K562 (cell line): ENCODE data around the gene IQCN. TPM values are rescaled to one million over a fixed set of nuclear protein-coding genes. Genes with fewer than 3 reads are reported as not detected.

Source experiments
- ATF4 ChIP-seq: fragments of 450-650 bp; formaldehyde crosslinking; IDR thresholded peaks from 2 replicates; pipeline ENCODE4 v1.4.0; 2022; ENCODE audit warnings: mild to moderate bottlenecking, moderate library complexity
- ATF6 ChIP-seq: sonication (generic); formaldehyde crosslinking; IDR thresholded peaks from 2 replicates; pipeline ENCODE4 v1.4.0; 2020; ENCODE audit warnings: mild to moderate bottlenecking, missing genetic modification reagents
- CHD1 ChIP-seq: fragments of 200-600 bp; sonication (generic); IDR thresholded peaks from one replicate; pipeline ENCODE4 v1.6.1; 2012; ENCODE audit warnings: mild to moderate bottlenecking, moderate library complexity, low read length, inconsistent platforms
- COPS2 ChIP-seq: fragments of 450-650 bp; conservative IDR thresholded peaks from 2 replicates; pipeline ENCODE4 v1.6.1; 2016; ENCODE audit warnings: mild to moderate bottlenecking, moderate library complexity
- CTCF ChIP-seq, 3 experiments: IDR thresholded peaks in 2 of 3; conservative IDR thresholded peaks in 1 of 3; 2 replicates each; pipeline ENCODE4 v1.5.1; 2011 to 2012; ENCODE audit warnings: low read length in 3 of 3, mild to moderate bottlenecking in 3 of 3, control low read depth in 2 of 3, improper control_type of control experiment in 1 of 3, inconsistent platforms in 1 of 3, low read depth in 1 of 3, mixed read lengths in 1 of 3, moderate library complexity in 1 of 3; ENCODE audit not compliant: insufficient read depth in 2 of 3
- CXXC5 ChIP-seq: fragments of 250-450 bp; sonication (Bioruptor Pico); IDR thresholded peaks from 2 replicates; pipeline ENCODE4 v1.8.0; 2022; ENCODE audit warnings: inconsistent platforms, mild to moderate bottlenecking, moderate library complexity
- E2F6 ChIP-seq, 2 experiments: IDR thresholded peaks; 2 replicates each; pipeline ENCODE4 v1.6.1; 2011; ENCODE audit warnings: borderline replicate concordance in 1 of 2, control low read depth in 1 of 2, low read depth in 1 of 2, low read length in 1 of 2, mild to moderate bottlenecking in 1 of 2, mixed read lengths in 1 of 2, moderate library complexity in 1 of 2; ENCODE audit not compliant: insufficient read depth in 1 of 2, insufficient read length in 1 of 2, poor library complexity in 1 of 2, severe bottlenecking in 1 of 2; ENCODE audit errors: extremely low read depth in 1 of 2
- ERF ChIP-seq: fragments of 450-650 bp; formaldehyde crosslinking; IDR thresholded peaks from 2 replicates; pipeline ENCODE4 v1.4.0; 2020; ENCODE audit warnings: mild to moderate bottlenecking, mixed read lengths
- GABPA ChIP-seq: fragments of 200-800 bp; sonication (Bioruptor generic); conservative IDR thresholded peaks from 2 replicates; pipeline ENCODE4 v1.6.1; 2016; ENCODE audit warnings: low read depth, missing genetic modification characterization, missing compliant biosample characterization
- L3MBTL2 ChIP-seq: fragments of 450-650 bp; IDR thresholded peaks from 2 replicates; pipeline ENCODE4 v1.6.1; 2016; ENCODE audit warnings: mild to moderate bottlenecking, moderate library complexity
- MAX ChIP-seq: sonication (generic); formaldehyde crosslinking; IDR thresholded peaks from 2 replicates; pipeline ENCODE4 v1.9.0; 2022; ENCODE audit warnings: mild to moderate bottlenecking, missing genetic modification reagents
- MEIS2 ChIP-seq: fragments of 450-650 bp; IDR thresholded peaks from 2 replicates; pipeline ENCODE4 v1.6.1; 2014; ENCODE audit warnings: mild to moderate bottlenecking; ENCODE audit not compliant: partially characterized antibody
- PHF8 ChIP-seq: fragments of 200-600 bp; sonication (generic); IDR thresholded peaks from 2 replicates; pipeline ENCODE4 v1.6.1; 2012; ENCODE audit warnings: mixed run types, mild to moderate bottlenecking, inconsistent platforms, low read length, moderate library complexity, borderline replicate concordance
- PHTF2 ChIP-seq: fragments of 250-450 bp; sonication (Bioruptor Pico); IDR thresholded peaks from 2 replicates; pipeline ENCODE4 v1.5.0; 2021; ENCODE audit warnings: mild to moderate bottlenecking
- POLR2A ChIP-seq: fragments of 450-650 bp; conservative IDR thresholded peaks from 2 replicates; pipeline ENCODE4 v1.6.1; 2016
- RFX7 ChIP-seq: fragments of 250-450 bp; sonication (Bioruptor Pico); IDR thresholded peaks from 2 replicates; pipeline ENCODE4 v1.5.1; 2021; ENCODE audit warnings: mild to moderate bottlenecking
- SIRT6 ChIP-seq: IDR thresholded peaks from one replicate; pipeline ENCODE4 v1.6.1; 2012; ENCODE audit warnings: low read depth, mild to moderate bottlenecking, control low read depth, inconsistent platforms, low read length, moderate library complexity
- TRIM28 ChIP-seq: fragments of 450-650 bp; IDR thresholded peaks from 2 replicates; pipeline ENCODE4 v1.6.1; 2017
- ZFX ChIP-seq: sonication (generic); formaldehyde crosslinking; IDR thresholded peaks from 2 replicates; pipeline ENCODE4 v1.8.0; 2022; ENCODE audit warnings: mild to moderate bottlenecking, missing genetic modification reagents, moderate library complexity
- ZNF140 ChIP-seq: fragments of 250-450 bp; sonication (Bioruptor Pico); IDR thresholded peaks from 2 replicates; pipeline ENCODE4 v1.8.0; 2021; ENCODE audit warnings: moderate library complexity, mild to moderate bottlenecking, inconsistent platforms
- ZNF583 ChIP-seq: fragments of 250-450 bp; sonication (Bioruptor Pico); IDR thresholded peaks from 2 replicates; pipeline ENCODE4 v1.4.0; 2020
- ZNF696 ChIP-seq: fragments of 250-450 bp; sonication (Bioruptor Pico); conservative IDR thresholded peaks from 2 replicates; pipeline ENCODE4 v1.4.0; 2020; ENCODE audit warnings: mild to moderate bottlenecking, moderate library complexity
- polyA plus RNA-seq, 8 experiments: library from polyadenylated mRNA; depleted of rRNA in 4 of 8; stranded (reverse) in 5 of 8; unstranded in 3 of 8; fragments of >200 nt; fragmentation: Nextera tagmentation in 2 of 8; fragmentation: Illumina TruSeq in 1 of 8; extraction: Ambion mirVana in 2 of 8; extraction: Trizol in 1 of 8; gene quantifications; 2 replicates each; pipeline versions ENCODE4 v1.2.1 to v1.2.3, GENCODE V29; 2011 to 2014; ENCODE audit warnings: inconsistent platforms in 1 of 8, missing spikeins in 1 of 8
- total RNA-seq, 7 experiments: library from RNA; depleted of rRNA in 6 of 7; stranded (reverse); fragments of >200 nt in 6 of 7; fragmentation: Illumina TruSeq in 2 of 7; extraction: Trizol in 2 of 7; gene quantifications; 2 replicates each; pipeline versions ENCODE4 v1.2.1 to v1.2.3, GENCODE V29; 2011 to 2021; ENCODE audit warnings: low replicate concordance in 1 of 7

The IQCN gene
- total and polyA plus RNA-seq, 9 of the 15 experiments (the other 6 are each of a cell fraction or from before 2014, with no cell fraction given) = 0.01 to 0.07 (median 0.04) TPM; not detected in 3

GRCh38 chr19:18304458-18305310 lies 30.4 kb upstream of the IQCN start (continued):
- TF ChIP-seq CXXC5 (CRISPR knock-in tag) = peak; percentile 47
- TF ChIP-seq POLR2A = peak; percentile 83; the same call in 1 of the 2 replicates
- TF ChIP-seq MAX = no peak; the same call in 1 of the 2 replicates
- no peak for TF ChIP-seq ZNF583 (CRISPR knock-in tag)
- TF ChIP-seq ZFX = peak; percentile 94
- peak in 2 of 3 experiments; percentile 16 to 19; a peak in 2 of 6 replicates for TF ChIP-seq CTCF (IDR thresholded peaks at IDR 0.05 in 2 of 3, conservative IDR thresholded peaks at IDR 0.05 in 1 of 3; ENCODE audit: insufficient read depth in 2 of 3, low read depth in 1 of 3, low read length in 3 of 3)
- no peak for TF ChIP-seq COPS2
- TF ChIP-seq ZNF140 (CRISPR knock-in tag) = no peak
- TF ChIP-seq PHF8 = peak; percentile 68; the same call in 1 of the 2 replicates
- TF ChIP-seq GABPA (tag) = peak; percentile 72
- no peak for TF ChIP-seq PHTF2 (CRISPR knock-in tag)
- TF ChIP-seq L3MBTL2 = no peak
- TF ChIP-seq MEIS2 = no peak
- no peak for TF ChIP-seq RFX7 (CRISPR knock-in tag)
- peak; percentile 58; the same call in 1 of the 2 replicates for TF ChIP-seq TRIM28
- no peak for TF ChIP-seq ERF (CRISPR knock-in tag)
- no peak for TF ChIP-seq ZNF696 (CRISPR knock-in tag)
- peak in 1 of 2 experiments; percentile 39 for TF ChIP-seq E2F6 (IDR thresholded peaks at IDR 0.05; ENCODE audit: borderline replicate concordance in 1 of 2, extremely low read depth in 1 of 2, insufficient read depth in 1 of 2, insufficient read length in 1 of 2, low read depth in 1 of 2, low read length in 1 of 2, poor library complexity in 1 of 2, severe bottlenecking in 1 of 2)
- TF ChIP-seq SIRT6 = no peak
- TF ChIP-seq CHD1 = peak; percentile 43
- no peak for TF ChIP-seq ATF6 (CRISPR knock-in tag)
- TF ChIP-seq ATF4 (CRISPR knock-in tag) = no peak; the same call in 1 of the 2 replicates
